H9 (cell line): ENCODE data around the gene BACE1-AS. TPM values are rescaled to one million over a fixed set of nuclear protein-coding genes. Genes with fewer than 3 reads are reported as not detected.

Source experiments
- DNase-seq: peaks from one replicate; pipeline ENCODE4 v3.0.0-alpha.2; 2017
- H2AFZ ChIP-seq: one replicate; pipeline ENCODE4 v1.6.1; 2013; ENCODE audit warnings: mild to moderate bottlenecking, low read length, control low read depth, moderate library complexity
- H2AK5ac ChIP-seq: 2 replicates; pipeline ENCODE4 v1.6.1; 2013; ENCODE audit warnings: low read length, control low read depth, mixed read lengths; ENCODE audit not compliant: insufficient read length
- H2BK120ac ChIP-seq: one replicate; pipeline ENCODE4 v1.6.1; 2013; ENCODE audit warnings: low read depth, mild to moderate bottlenecking, low read length, control low read depth, inconsistent platforms; ENCODE audit not compliant: poor library complexity, severe bottlenecking
- H2BK12ac ChIP-seq: 2 replicates; pipeline ENCODE4 v1.6.1; 2013; ENCODE audit warnings: low read length, control low read depth, mixed read lengths, low read depth; ENCODE audit not compliant: insufficient read length
- H2BK15ac ChIP-seq: 2 replicates; pipeline ENCODE4 v1.6.1; 2013; ENCODE audit warnings: low read depth, low read length, control low read depth
- H2BK20ac ChIP-seq: one replicate; pipeline ENCODE4 v1.6.1; 2013; ENCODE audit warnings: low read depth, mild to moderate bottlenecking, low read length, control low read depth, inconsistent platforms; ENCODE audit not compliant: poor library complexity, severe bottlenecking
- H2BK5ac ChIP-seq: 2 replicates; pipeline ENCODE4 v1.6.1; 2013; ENCODE audit warnings: low read length, control low read depth, mixed read lengths; ENCODE audit not compliant: insufficient read length
- H3K14ac ChIP-seq: 2 replicates; pipeline ENCODE4 v1.6.1; 2013; ENCODE audit warnings: low read length, control low read depth; ENCODE audit not compliant: insufficient read depth
- H3K18ac ChIP-seq: 2 replicates; pipeline ENCODE4 v1.6.1; 2013; ENCODE audit warnings: low read depth, mild to moderate bottlenecking, mixed read lengths, low read length, control low read depth; ENCODE audit not compliant: insufficient read length
- H3K23ac ChIP-seq: 2 replicates; pipeline ENCODE4 v1.6.1; 2013; ENCODE audit warnings: low read length, control low read depth, mixed read lengths, low read depth; ENCODE audit not compliant: insufficient read length
- H3K23me2 ChIP-seq: 2 replicates; pipeline ENCODE4 v1.6.1; 2013; ENCODE audit warnings: low read depth, mild to moderate bottlenecking, mixed read lengths, low read length, control low read depth; ENCODE audit not compliant: insufficient read length, poor library complexity, severe bottlenecking
- H3K27ac ChIP-seq: 2 replicates; pipeline ENCODE4 v1.5.1; 2013; ENCODE audit warnings: low read length, control low read depth, mixed read lengths, low read depth; ENCODE audit not compliant: insufficient read length
- H3K27me3 ChIP-seq: 2 replicates; pipeline ENCODE4 v1.6.1; 2013; ENCODE audit warnings: low read length, control low read depth, inconsistent platforms; ENCODE audit not compliant: insufficient read depth
- H3K4ac ChIP-seq: 2 replicates; pipeline ENCODE4 v1.6.1; 2013; ENCODE audit warnings: low read depth, mild to moderate bottlenecking, control low read depth, inconsistent platforms, low read length, moderate library complexity
- H3K4me1 ChIP-seq: 2 replicates; pipeline ENCODE4 v1.6.1; 2013; ENCODE audit warnings: low read length, control low read depth, inconsistent platforms; ENCODE audit not compliant: insufficient read depth
- H3K4me2 ChIP-seq: 2 replicates; pipeline ENCODE4 v1.6.1; 2013; ENCODE audit warnings: low read length, control low read depth, mixed read lengths; ENCODE audit not compliant: insufficient read length, insufficient read depth
- H3K56ac ChIP-seq: 2 replicates; pipeline ENCODE4 v1.6.1; 2013; ENCODE audit warnings: low read depth, mild to moderate bottlenecking, mixed read lengths, low read length, control low read depth; ENCODE audit not compliant: insufficient read length
- H3K79me1 ChIP-seq: 2 replicates; pipeline ENCODE4 v1.6.1; 2013; ENCODE audit warnings: low read depth, mild to moderate bottlenecking, moderate library complexity, low read length, control low read depth, inconsistent platforms; ENCODE audit not compliant: insufficient read depth, poor library complexity, severe bottlenecking
- H3K79me2 ChIP-seq: 2 replicates; pipeline ENCODE4 v1.6.1; 2013; ENCODE audit warnings: low read length, control low read depth, inconsistent platforms; ENCODE audit not compliant: insufficient read depth
- H3K9ac ChIP-seq: 2 replicates; pipeline ENCODE4 v1.6.1; 2013; ENCODE audit warnings: low read length, control low read depth, mixed read lengths; ENCODE audit not compliant: insufficient read length; ENCODE audit errors: extremely low read depth
- H3K9me3 ChIP-seq: one replicate; pipeline ENCODE4 v1.6.1; 2013; ENCODE audit warnings: low read depth, low read length, inconsistent platforms; ENCODE audit not compliant: control insufficient read depth
- H3T11ph ChIP-seq: one replicate; pipeline ENCODE4 v1.6.1; 2013; ENCODE audit warnings: mild to moderate bottlenecking, low read length, control low read depth, inconsistent platforms
- H4K20me1 ChIP-seq: one replicate; pipeline ENCODE4 v1.6.1; 2013; ENCODE audit not compliant: control insufficient read depth, insufficient read length, insufficient read depth
- H4K5ac ChIP-seq: 2 replicates; pipeline ENCODE4 v1.6.1; 2013; ENCODE audit warnings: low read depth, mild to moderate bottlenecking, mixed read lengths, low read length, control low read depth; ENCODE audit not compliant: insufficient read length
- H4K8ac ChIP-seq: replicated peaks from 2 replicates; pipeline ENCODE4 v1.6.1; 2013; ENCODE audit warnings: low read length, control low read depth, mixed read lengths, low read depth; ENCODE audit not compliant: insufficient read length
- H4K91ac ChIP-seq: 2 replicates; pipeline ENCODE4 v1.6.1; 2013; ENCODE audit warnings: low read depth, mild to moderate bottlenecking, moderate library complexity, mixed read lengths, low read length, control low read depth; ENCODE audit not compliant: insufficient read length
- H3K27ac Mint-ChIP-seq, 3 experiments: 2 replicates in 2 of 3; 3 replicates in 1 of 3; pipeline ENCODE4 v1.8.0; 2020 to 2021; ENCODE audit warnings: mixed read lengths in 3 of 3, mild to moderate bottlenecking in 1 of 3, moderate library complexity in 1 of 3
- H3K27me3 Mint-ChIP-seq: 2 replicates; pipeline ENCODE4 v1.8.0; 2021; ENCODE audit warnings: low read depth, mild to moderate bottlenecking, moderate library complexity, mixed read lengths
- H3K36me3 Mint-ChIP-seq, 3 experiments: 2 replicates in 2 of 3; 3 replicates in 1 of 3; pipeline ENCODE4 v1.8.0; 2020 to 2021; ENCODE audit warnings: low read depth in 3 of 3, mixed read lengths in 3 of 3; ENCODE audit not compliant: insufficient read depth in 1 of 3
- H3K4me1 Mint-ChIP-seq, 2 experiments: 2 replicates each; pipeline ENCODE4 v1.8.0; 2020; ENCODE audit warnings: mixed read lengths in 2 of 2
- H3K4me3 Mint-ChIP-seq, 2 experiments: 2 replicates in 1 of 2; 3 replicates in 1 of 2; pipeline ENCODE4 v1.8.0; 2020 to 2021; ENCODE audit warnings: mild to moderate bottlenecking in 2 of 2, mixed read lengths in 2 of 2, moderate library complexity in 1 of 2
- H3K9me3 Mint-ChIP-seq, 2 experiments: 2 replicates in 1 of 2; 3 replicates in 1 of 2; pipeline ENCODE4 v1.8.0; 2020; ENCODE audit warnings: mild to moderate bottlenecking in 2 of 2, mixed read lengths in 2 of 2, moderate library complexity in 1 of 2
- WGBS: extraction: QIAGEN DNeasy Blood & Tissue Kit; methylation state at CpG from one replicate; pipeline ENCODE4 v1.1.7; 2013; ENCODE audit warnings: missing lambda C conversion rate, low lambda C conversion rate, mixed read lengths; ENCODE audit not compliant: insufficient read length; ENCODE audit errors: extremely low coverage; 5-methylcytosine and 5-hydroxymethylcytosine counted together
- total RNA-seq: library from RNA; stranded (reverse); gene quantifications from 2 replicates; pipeline ENCODE4 v1.2.1, GENCODE V29; 2021
- TF ChIP-seq, protein P1 (sequence below): fragments of 200-600 bp; sonication (generic); conservative IDR thresholded peaks from 3 replicates; pipeline ENCODE4 v1.8.0; 2021; ENCODE audit warnings: antibody characterized with exemption, mild to moderate bottlenecking

The BACE1-AS gene
- total RNA-seq, 1 experiment from 2014 or later = 9.9 TPM

DNA sequence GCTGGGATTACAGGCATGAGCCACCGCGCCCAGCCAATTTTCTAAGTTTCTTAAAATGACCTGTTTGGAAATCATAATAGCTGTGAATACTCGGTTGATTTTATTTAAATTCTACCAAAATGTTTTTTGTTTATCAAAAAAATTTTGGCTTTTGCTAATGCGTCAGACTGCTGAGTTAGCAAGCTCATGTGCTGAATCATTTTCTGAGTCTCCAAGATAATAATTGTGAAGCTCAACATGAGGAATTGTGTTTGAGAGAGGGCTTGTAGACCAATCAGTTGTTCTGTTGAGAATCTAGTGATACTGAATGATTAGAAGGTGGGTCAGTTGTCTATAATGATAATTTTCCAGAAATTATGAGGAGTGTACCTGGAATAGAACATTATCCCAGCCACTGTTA, 42.8 kb upstream of the BACE1-AS start:
- TF ChIP-seq, protein P1, sequence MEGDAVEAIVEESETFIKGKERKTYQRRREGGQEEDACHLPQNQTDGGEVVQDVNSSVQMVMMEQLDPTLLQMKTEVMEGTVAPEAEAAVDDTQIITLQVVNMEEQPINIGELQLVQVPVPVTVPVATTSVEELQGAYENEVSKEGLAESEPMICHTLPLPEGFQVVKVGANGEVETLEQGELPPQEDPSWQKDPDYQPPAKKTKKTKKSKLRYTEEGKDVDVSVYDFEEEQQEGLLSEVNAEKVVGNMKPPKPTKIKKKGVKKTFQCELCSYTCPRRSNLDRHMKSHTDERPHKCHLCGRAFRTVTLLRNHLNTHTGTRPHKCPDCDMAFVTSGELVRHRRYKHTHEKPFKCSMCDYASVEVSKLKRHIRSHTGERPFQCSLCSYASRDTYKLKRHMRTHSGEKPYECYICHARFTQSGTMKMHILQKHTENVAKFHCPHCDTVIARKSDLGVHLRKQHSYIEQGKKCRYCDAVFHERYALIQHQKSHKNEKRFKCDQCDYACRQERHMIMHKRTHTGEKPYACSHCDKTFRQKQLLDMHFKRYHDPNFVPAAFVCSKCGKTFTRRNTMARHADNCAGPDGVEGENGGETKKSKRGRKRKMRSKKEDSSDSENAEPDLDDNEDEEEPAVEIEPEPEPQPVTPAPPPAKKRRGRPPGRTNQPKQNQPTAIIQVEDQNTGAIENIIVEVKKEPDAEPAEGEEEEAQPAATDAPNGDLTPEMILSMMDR = no peak
- WGBS = no CpG with 5 or more reads among the region's 4 CpGs
- Histone ChIP-seq H2AFZ (no peak overlapping the region), H2AK5ac (no peak overlapping the region), H4K20me1 (no peaks in the 10 kb centered on the region), H4K5ac (no peak overlapping the region), H3K4ac (no peak overlapping the region), H2BK5ac (no peak overlapping the region), H2BK120ac (no peak overlapping the region), H3K23ac (no peak overlapping the region), H2BK20ac (no peak overlapping the region), H2BK15ac (no peak overlapping the region), H2BK12ac (no peak overlapping the region), H3K56ac (no peak overlapping the region), H3K27ac (no peak overlapping the region), H4K8ac (no peak overlapping the region), H3K18ac (no peak overlapping the region), H3T11ph (no peak overlapping the region), H3K4me1 (no peaks in the 10 kb centered on the region), H3K79me1 (no peaks in the 10 kb centered on the region), H3K4me2 (no peak overlapping the region), H3K14ac (no peak overlapping the region), H3K23me2 (no peaks in the 10 kb centered on the region), H3K9ac (no peak overlapping the region), H3K9me3 (no peaks in the 10 kb centered on the region), H3K79me2 (no peaks in the 10 kb centered on the region), H4K91ac (no peak overlapping the region), H3K27me3 (no peaks in the 10 kb centered on the region)
- no peaks in the 10 kb centered on the region for H3K27me3 Mint-ChIP-seq
- no peak overlapping the region for H3K4me3 Mint-ChIP-seq
- no peak overlapping the region for H3K27ac Mint-ChIP-seq
- no peak for DNase-seq
- H3K36me3 Mint-ChIP-seq = peaks cover 37 to 67% (median 62%) of the 10 kb centered on the region in 3 experiments
- no peaks in the 10 kb centered on the region; a peak in 1 of 5 replicates for H3K9me3 Mint-ChIP-seq
- H3K4me1 Mint-ChIP-seq = peaks cover 0 to 2% of the 10 kb centered on the region in 2 experiments; a peak in 2 of 4 replicates
